Right ventricle myocardium superior (tissue), 1 donor: ENCODE measurements around the gene TFDP3. TPM values are rescaled to one million over a fixed set of nuclear protein-coding genes. Genes with fewer than 3 reads are reported as not detected.

Experiments used
- ATAC-seq: fragments of 200-7000 bp; cut with Tn5 transposase; one replicate; pipeline ENCODE4 v1.9.1; 2020; ENCODE audit warnings: mild to moderate bottlenecking; ENCODE audit not compliant: poor library complexity
- DNase-seq: peaks from one replicate; pipeline ENCODE4 v3.0.0-alpha.2; 2020
- intact Hi-C: fragments of 100-400 bp; cut with DNase I; formaldehyde crosslinking; loops from one replicate; pipeline ENCODE4 v1.11.2; 2022
- long read RNA-seq: library from polyadenylated mRNA; unstranded; transcript quantifications from one replicate; pipeline ENCODE4 v2.0.0, GENCODE V29; 2021
- total RNA-seq: library from RNA; stranded (reverse); fragmentation: NEBNext Ultra II Directional; extraction: Animal tissue kit (Norgen Biotek cat#: 25700); gene quantifications from one replicate; pipeline ENCODE4 v1.2.1, GENCODE V29; 2021
- donor health status: DM: no; HTN: yes; CAD: no; lungs with severe emphysema.

Gene TFDP3, protein sequence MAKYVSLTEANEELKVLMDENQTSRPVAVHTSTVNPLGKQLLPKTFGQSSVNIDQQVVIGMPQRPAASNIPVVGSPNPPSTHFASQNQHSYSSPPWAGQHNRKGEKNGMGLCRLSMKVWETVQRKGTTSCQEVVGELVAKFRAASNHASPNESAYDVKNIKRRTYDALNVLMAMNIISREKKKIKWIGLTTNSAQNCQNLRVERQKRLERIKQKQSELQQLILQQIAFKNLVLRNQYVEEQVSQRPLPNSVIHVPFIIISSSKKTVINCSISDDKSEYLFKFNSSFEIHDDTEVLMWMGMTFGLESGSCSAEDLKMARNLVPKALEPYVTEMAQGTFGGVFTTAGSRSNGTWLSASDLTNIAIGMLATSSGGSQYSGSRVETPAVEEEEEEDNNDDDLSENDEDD
- not detected for total RNA-seq
- long read RNA-seq: 0 reads

- DNase-seq (no peak), ATAC-seq (no peak)
- intact Hi-C loops: no loop called here
These were observed at the start of gene TFDP3 for GRCh38 chrX:133218329-133218728. TSS of gene TFDP3 (minus strand) at chrX:133218354. CDS start at chrX:133218259, 95 bp downstream.

DNA sequence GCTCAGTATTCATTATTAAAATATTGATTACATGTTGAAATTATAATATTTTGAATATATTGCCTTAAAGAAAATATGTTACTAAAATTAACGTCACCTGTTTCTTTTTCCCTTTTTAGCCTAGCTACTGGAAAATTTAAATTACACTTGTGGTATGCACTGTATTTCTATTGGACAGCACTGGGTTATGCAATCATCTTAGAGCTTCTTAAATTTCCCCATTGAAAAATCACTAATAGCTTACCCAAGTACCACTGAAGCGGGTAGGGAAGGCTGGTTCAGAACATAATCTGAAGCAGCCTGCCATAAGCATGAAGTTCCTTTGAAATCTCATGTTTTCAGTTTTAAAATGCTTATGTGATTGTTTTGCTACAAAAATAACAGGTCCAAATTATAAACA, 49.5 kb upstream of the TFDP3 start:
- intact Hi-C loops: no loop called here
- no peak for DNase-seq
- no peak for ATAC-seq

GRCh38 chrX:133265331-133265730, 47.2 kb upstream of the TFDP3 start:
- DNase-seq (no peak), ATAC-seq (no peak)

GRCh38 chrX:133258481-133258880, 40.3 kb upstream of the TFDP3 start:
- ATAC-seq (no peak), DNase-seq (no peak)
- intact Hi-C loops: no loop called here

More at GRCh38 chrX:133265331-133265730, 47.2 kb upstream of the TFDP3 start:
- intact Hi-C loops: no loop called here

- intact Hi-C loops: no loop called here
- DNase-seq (no peak), ATAC-seq (no peak)
These were observed 36.5 kb upstream of the TFDP3 start for GRCh38 chrX:133254666-133255065.

DNA sequence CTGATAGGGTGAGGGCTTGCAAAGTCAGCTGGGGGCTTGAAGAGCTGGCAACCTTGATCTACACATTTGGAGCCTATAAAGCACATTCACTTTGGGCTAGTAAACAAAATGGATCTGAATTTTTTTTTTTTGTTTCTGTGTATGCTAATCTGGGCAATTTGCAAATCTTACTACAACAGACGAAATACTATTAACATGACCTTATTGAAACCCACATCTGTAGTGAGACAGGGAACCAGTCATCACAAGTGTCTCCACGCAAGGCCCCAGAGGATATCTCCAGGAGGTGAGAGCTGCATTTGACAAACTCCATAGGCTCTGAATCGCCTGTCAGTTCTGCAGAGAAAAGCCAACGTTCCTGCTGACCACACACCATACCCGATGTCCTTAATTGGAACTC, 33.0 kb upstream of the TFDP3 start:
- intact Hi-C loops: no loop called here
- DNase-seq (no peak), ATAC-seq (no peak)

DNA sequence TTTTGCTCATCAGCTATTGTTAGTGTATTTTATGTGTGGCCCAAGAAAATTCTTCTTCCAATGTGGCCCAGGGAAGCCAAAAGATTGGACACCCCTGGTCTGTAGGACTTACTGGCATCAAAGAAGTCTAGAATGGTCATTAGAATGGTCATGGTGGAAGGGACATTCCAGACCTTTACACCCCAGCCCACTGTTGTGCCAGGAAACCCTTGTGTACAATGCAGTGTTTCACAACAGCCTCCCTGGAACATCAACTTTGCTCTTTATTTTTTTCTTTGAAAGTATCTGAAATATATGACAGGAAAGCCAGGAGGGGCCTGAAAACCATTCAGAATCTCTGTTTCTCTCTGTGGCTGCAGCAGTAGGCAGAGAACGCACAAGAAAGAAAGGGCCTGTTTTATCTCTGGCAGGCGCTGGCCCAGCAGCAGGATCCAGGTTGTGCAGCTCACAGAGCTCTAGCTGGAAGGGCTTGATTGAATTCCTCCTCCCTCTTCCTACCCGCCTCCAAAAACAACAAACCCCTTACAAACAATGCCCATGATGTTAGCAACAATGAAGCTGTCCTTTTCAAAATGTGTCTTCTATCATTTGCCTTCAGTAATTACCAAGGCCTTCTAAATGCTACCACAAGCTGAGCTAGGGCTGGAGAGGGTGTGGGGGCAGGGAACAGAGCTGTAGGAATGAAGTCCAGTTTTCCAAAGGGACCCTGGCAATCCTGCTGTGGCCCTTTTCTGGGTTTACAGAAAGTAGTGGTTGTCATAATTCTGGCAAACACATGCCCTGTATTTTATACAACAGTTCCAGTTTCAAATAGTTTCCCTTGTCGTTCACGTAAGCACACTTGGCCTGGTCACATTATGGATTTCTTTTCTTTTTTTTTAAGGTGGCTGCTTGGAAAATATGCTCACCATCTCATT, 32.3 kb upstream of the TFDP3 start:
- intact Hi-C loops: no loop called here
- no peak for DNase-seq
- no peak for ATAC-seq

GRCh38 chrX:133249266-133250058, 31.3 kb upstream of the TFDP3 start:
- intact Hi-C loops: no loop called here
- ATAC-seq: no peak
- DNase-seq: no peak

DNA sequence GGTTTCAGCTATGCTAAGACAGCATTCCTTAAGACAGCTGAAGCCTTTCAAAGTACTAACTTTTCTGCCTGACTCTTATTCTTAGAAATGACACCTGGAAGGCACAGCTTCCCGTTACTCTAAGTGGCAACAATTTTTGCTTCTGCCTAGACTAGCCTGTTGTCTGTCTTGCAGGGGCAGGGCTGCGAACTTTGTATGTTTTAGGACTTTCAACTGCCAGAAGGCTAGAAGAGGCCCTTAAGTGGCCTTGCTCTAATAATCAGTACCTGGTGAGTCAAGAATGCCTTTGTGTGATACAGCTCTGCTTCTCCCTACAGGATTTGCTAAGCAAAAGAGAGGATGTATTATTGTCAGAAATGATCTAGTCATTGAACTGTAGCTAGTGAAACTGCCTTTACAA, 30.0 kb upstream of the TFDP3 start:
- intact Hi-C loops: no loop called here
- no peak for DNase-seq
- no peak for ATAC-seq

DNA sequence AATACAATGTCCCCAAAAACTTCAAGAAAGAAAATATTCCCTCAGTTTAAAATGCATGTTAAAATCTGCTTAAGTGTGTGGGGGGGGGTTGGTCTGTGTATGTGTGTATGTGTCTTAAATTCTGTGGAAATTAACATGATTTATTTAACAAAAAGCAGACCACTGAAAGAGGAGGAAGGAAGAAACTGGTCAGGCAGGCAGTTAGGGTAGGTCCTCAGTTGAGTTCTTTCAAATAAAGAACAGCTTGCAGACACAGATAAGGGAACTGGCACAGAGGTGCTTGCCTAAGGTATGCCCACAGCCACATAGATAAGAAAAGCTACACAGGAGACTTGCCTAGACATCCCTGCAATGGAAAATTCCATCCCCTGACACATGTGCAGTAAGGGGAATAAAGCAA, 28.8 kb upstream of the TFDP3 start:
- intact Hi-C loops: no loop called here
- no peak for ATAC-seq
- DNase-seq: no peak

- intact Hi-C loops: no loop called here
- no peak for DNase-seq
- ATAC-seq: no peak
These were observed 17.7 kb upstream of the TFDP3 start for GRCh38 chrX:133235830-133236229.

DNA sequence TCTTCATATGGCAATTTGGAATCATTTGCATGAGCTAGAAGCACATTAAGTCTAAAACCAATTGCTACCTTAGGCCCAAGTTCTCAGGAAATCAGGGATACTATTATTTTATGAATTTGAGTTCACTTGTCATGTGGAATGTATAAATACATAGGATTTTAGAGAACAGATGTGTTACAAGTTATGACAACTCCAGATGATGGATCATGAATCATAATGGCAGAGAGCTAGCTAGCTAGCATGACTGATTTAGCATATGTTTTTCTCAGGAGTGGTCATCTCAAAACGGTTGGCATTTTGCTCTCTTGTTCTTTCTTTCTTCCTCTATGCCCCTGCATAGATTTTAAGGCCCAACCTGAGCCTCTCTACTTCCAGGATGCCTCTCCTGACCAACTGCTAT, 14.2 kb upstream of the TFDP3 start:
- intact Hi-C loops: no loop called here
- DNase-seq (no peak), ATAC-seq (no peak)

DNA sequence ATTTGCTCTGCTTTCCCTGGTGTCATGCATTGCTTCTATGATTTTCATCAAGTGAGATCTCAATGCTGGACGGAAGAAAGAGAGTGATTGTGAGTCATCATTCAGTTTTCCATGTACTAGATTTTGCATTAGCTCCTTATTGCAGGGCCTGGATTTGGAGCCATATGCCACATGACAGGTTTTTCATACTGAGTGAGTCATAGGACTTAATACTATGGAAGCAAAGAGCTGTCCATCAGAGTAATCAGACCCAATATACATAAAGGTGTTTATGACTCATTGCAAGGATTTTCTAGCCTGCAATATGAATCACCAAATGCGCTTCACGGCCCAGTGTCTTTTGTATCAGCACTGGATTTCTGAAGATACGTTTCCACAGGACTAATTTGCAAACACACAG, 11.2 kb upstream of the TFDP3 start:
- no peak for ATAC-seq
- no peak for DNase-seq
- intact Hi-C loops: no loop called here

DNA sequence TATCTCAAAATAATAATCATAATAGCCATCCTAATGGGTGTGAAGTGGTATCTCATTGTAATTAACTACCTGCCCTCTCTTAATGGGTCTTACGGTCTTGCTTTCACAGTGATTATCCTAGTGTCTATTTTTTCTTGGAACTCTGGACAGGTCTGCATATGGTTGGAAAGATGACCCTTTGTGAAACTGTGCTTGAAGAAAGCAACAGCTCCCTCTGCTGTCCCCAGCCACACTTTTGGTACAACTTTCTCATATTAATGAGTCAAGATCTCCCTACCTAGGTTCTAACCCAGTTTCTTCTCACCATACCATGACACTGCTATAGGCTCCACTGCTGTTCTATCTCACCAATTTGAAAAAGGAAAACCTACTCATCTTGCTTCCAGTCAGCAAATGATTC, 2.4 kb downstream of the TFDP3 start:
- intact Hi-C loops: no loop called here
- ATAC-seq (no peak), DNase-seq (no peak)

DNA sequence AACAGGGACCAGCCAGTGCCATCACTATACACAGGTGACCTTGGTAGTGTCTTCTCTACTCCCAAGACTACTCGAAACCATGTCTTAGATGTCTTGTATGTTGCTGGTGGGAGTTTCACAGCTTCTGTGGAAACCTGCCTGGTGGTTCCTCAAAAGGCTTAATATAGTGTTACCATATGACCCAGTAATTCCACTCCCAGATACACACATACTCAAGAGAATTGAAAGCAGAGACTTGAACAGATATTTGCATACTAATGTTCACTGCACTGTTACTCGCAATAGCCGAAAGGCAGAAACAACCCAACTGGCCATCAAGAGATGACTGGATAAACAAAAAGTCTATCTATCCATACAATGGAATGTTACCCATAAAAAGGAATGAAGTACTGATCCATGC, 3.1 kb downstream of the TFDP3 start:
- no peak for ATAC-seq
- no peak for DNase-seq
- intact Hi-C loops: no loop called here

- intact Hi-C loops: no loop called here
- ATAC-seq (no peak), DNase-seq (no peak)
These were observed 3.9 kb downstream of the TFDP3 start for GRCh38 chrX:133214301-133214700.

- no peak for ATAC-seq
These were observed 5.0 kb downstream of the TFDP3 start for GRCh38 chrX:133213117-133213516.

GRCh38 chrX:133207751-133208150, 10.4 kb downstream of the TFDP3 start:
- no peak for DNase-seq
- no peak for ATAC-seq
- intact Hi-C loops: no loop called here

More at GRCh38 chrX:133213117-133213516, 5.0 kb downstream of the TFDP3 start:
- DNase-seq: no peak
- intact Hi-C loops: no loop called here

- intact Hi-C loops: no loop called here
- ATAC-seq: no peak
- no peak for DNase-seq
These were observed 26.5 kb downstream of the TFDP3 start for GRCh38 chrX:133191739-133192039.
